ENCODE data around the gene MFAP2.

MFAP2 gene

DNA sequence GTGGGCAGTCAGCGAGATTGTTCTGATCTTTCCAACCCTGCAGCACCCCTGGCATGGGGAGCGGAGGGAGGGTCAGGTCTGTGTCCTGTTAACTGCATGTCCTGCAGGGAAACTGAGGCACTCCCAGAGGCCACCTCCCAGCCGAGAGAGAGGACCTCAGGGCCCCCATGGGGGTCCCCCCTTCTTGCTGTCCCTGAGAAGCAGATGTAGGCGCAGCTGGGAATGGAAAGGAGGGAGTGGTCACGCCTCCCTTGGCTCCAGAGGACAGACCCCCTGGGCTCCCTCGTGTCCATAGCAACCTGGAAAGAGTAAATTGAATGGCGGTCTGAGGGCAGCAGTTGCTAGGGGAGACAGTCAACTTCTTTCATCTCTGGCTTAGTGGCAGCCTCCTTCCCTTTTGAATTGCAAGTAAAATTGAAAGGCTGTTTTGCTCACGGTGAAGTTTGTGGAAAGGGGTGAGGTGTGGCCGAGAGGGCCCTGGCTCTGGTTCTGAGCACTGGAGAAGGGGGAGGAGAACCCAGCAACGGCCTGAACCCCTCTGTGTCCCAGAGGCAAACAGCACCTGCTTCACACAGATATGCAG, 53.8 kb downstream of the MFAP2 start:
- no peak for DNase-seq

GRCh38 chr1:16925635-16926490, 54.6 kb downstream of the MFAP2 start:
- no peak for DNase-seq

DNA sequence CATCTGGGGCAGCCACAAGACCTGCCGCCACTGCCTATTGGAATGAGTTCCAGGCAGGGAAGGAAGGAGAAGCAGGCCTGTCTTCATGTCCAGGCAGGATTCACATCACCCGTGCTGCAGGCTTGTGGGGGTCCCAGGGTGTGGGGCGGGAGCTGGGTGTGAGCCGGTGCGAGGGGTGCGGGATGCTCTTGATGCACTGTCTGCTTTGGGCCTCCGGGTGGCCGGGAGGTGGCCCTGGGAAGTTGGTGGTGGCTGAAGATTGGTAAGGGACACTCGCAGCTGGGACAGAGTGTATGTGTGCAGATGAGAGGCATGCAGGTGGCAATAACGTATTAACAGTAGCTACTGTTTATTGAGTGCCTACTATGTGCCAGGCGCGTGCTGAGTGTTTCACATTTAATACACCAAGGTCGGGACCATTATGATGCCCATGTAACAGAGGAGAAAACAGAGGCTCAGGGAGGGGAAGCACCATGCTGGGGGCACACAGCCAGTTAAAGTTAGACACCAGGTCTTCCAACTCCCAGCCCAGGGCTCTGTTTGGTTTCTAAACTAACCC, 55.4 kb downstream of the MFAP2 start:
- DNase-seq = no peak

All from stimulated activated CD4-positive, alpha-beta T cell treated with anti-CD3 and anti-CD28 coated beads, Interleukin-2, amount 100 ng/mL, for 24 hours (primary cell).